Measurements from ENCODE around the gene CYP4F11.

GRCh38 chr19:15862444-15862843 is 71.9 kb downstream of the CYP4F11 start:
- TF ChIP-seq EZH2 (conservative IDR thresholded peaks at IDR 0.05; ENCODE audit: low read depth, low read length) (no peak), RFX3 (CRISPR knock-in tag; IDR thresholded peaks at IDR 0.05) (no peak), SALL2 (CRISPR knock-in tag; IDR thresholded peaks at IDR 0.05) (no peak), NAIF1 (CRISPR knock-in tag; IDR thresholded peaks at IDR 0.05; ENCODE audit: borderline replicate concordance) (no peak), ZFP82 (CRISPR knock-in tag; IDR thresholded peaks at IDR 0.05; ENCODE audit: borderline replicate concordance) (no peak), MYC (CRISPR knock-in tag; IDR thresholded peaks at IDR 0.05; ENCODE audit: borderline replicate concordance) (no peak), CTCF (CRISPR knock-in tag; IDR thresholded peaks at IDR 0.05) (no peak)

Data from HepG2 (cell line).